AG04449 (cell line): ENCODE results near the gene ZNF750.

Experiments
- CTCF ChIA-PET: fragments of 350-600 bp; formaldehyde crosslinking; extraction: SDS; loops from one replicate; lab custom pipeline; 2021; ENCODE audit warnings: antibody characterized with exemption; lab: Yijun Ruan, JAX
- POLR2A ChIA-PET: fragments of 400-600, 350-600 bp; formaldehyde crosslinking; extraction: SDS; loops from one replicate; lab custom pipeline; 2020; ENCODE audit warnings: antibody characterized with exemption, inconsistent platforms; lab: Yijun Ruan, JAX
- DNase-seq: peaks from one replicate; pipeline ENCODE4 v3.0.0-alpha.2; 2010; ENCODE audit warnings: low read depth, low spot score
- H3K4me3 ChIP-seq: 2 replicates; pipeline ENCODE4 v1.5.1; 2011; ENCODE audit warnings: low read depth, mild to moderate bottlenecking, control low read depth, low read length
- TF ChIP-seq, protein P1 (sequence below): IDR thresholded peaks from one replicate; pipeline ENCODE4 v1.5.1; 2011; ENCODE audit warnings: mild to moderate bottlenecking, moderate library complexity, low read length, control low read depth, inconsistent platforms; ENCODE audit not compliant: insufficient read depth; ENCODE audit errors: missing control alignments

The ZNF750 gene

DNA sequence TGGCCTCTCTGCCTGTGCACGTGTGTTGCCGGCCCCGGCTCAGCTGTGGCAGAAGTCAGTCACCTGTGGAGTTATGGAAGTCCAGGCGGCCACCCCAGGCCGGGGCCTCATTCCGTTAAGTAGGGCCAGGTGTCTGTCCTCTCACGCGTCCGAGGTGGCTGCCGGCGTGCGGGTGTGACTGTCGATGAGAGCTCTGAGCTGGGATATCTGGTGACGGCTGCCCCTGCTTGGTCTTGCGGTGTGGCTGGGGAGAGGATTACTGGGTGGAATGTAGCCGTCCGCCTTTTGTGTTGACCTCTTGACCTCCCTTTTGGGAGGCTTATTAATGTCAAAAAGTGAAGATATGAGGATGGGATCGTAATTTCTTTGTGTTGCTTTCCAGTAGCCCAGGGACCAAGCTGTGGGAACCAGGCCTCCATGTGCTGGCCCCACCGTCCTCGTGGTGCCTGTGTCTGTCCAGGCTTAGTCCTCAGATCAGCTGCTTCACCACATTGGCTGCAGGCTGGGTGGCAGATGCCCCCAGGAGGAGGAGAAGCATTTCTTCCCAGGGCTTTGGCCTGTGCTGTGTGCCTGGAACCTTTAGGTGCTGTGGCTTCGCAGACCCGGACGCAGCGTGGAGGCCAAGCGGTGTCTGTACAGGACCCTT, 23.0 kb upstream of the ZNF750 start:
- CTCF ChIA-PET: interaction anchor here (0.6 to 2.2 kb wide), 6 partner anchors 9 to 82 kb away, joined by 3 to 7 read pairs (median 4); partner anchors contain the start of gene ZNF750
- POLR2A ChIA-PET: no interaction called here
- H3K4me3 ChIP-seq: no peak overlapping the region
- TF ChIP-seq, protein P1, sequence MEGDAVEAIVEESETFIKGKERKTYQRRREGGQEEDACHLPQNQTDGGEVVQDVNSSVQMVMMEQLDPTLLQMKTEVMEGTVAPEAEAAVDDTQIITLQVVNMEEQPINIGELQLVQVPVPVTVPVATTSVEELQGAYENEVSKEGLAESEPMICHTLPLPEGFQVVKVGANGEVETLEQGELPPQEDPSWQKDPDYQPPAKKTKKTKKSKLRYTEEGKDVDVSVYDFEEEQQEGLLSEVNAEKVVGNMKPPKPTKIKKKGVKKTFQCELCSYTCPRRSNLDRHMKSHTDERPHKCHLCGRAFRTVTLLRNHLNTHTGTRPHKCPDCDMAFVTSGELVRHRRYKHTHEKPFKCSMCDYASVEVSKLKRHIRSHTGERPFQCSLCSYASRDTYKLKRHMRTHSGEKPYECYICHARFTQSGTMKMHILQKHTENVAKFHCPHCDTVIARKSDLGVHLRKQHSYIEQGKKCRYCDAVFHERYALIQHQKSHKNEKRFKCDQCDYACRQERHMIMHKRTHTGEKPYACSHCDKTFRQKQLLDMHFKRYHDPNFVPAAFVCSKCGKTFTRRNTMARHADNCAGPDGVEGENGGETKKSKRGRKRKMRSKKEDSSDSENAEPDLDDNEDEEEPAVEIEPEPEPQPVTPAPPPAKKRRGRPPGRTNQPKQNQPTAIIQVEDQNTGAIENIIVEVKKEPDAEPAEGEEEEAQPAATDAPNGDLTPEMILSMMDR: no peak
- no peak for DNase-seq

DNA sequence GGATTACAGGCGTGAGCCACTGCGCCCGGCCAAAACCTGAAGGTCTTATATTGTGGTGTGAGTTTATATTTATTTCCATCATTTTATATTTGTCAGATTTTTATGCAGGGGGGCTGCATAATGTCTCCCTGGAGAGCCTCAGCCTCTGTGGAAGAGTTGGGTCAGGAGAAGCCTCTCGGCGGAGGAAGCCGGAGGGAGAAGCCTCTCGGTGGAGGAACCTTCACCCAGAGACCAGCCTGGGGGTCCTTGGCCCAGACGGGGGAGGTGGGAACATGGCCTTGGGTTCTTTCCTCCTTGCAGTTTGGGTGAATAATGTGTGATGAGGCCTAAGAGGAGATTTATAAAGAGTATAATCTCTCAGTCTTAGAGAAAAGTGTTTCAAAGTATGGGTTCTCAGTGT, 22.4 kb upstream of the ZNF750 start:
- DNase-seq: no peak
- POLR2A ChIA-PET: no interaction called here
- no peak overlapping the region for H3K4me3 ChIP-seq
- CTCF ChIA-PET: no interaction called here
- TF ChIP-seq, protein P1: no peak

DNA sequence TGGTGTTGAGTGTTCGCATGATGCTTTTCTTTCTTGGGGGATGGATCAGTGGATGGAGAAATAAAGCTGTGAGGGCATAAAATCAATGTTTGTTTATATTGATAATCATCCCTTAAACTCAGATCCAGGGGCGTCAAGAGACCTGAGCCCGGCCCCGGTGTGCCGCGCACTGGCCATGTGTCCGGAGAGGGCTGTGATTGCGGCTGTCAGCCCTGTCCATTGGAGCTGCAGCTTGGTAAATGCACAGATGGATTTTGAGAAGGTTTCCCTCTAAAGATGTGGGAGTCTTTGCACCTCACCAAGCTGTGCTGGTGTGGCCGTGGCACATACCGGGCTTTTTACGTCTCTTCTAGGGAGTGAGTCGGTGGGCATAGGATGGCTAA, 21.6 kb upstream of the ZNF750 start:
- no peak overlapping the region for H3K4me3 ChIP-seq
- ChIA-PET POLR2A (no interaction called here), CTCF (interaction anchor here (0.6 to 1.3 kb wide), 2 partner anchors 11 to 15 kb away, joined by 3 to 4 read pairs; no protein-coding TSS in a partner anchor)
- TF ChIP-seq, protein P1: no peak
- no peak for DNase-seq

DNA sequence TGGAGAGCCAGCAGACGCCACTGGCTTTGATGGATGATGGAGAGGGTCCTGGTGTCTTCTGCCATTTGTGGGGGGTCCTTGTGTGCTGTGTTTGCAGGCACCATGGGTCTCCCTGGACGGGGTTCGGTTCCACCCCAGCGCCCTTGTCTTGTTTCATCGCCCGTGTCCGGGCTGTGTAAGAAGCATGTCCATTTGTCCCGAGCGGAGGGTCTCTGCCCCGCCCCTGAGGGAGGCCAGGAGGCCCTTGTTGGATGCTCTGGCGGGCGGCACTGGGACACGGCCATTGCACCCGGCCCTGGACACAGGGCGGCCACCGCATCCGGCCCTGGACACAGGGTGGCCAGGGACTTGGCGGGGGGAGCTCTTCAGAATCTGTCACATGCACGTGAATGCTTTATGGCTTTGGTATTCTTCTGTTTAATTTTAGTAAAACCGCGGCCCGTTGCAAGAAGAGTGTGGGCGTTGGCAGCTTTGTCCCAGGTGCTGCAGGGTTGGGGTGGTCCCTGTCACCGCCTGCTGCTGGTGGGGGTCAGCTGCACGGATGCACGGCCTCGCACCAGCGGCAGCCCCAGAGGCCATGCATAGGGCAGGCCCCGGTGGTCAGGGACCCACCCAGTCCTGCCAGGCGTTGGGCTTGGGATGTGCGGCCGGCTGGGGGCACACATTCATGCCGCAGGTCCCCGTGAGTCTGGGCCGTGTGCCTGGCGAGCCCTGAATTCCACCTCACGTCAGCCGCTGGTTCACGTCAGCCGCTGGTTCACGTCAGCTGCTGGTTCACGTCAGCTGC, 21.0 kb upstream of the ZNF750 start:
- no peak for DNase-seq
- H3K4me3 ChIP-seq: no peak overlapping the region
- ChIA-PET POLR2A (no interaction called here), CTCF (interaction anchor here (0.6 to 1.3 kb wide), 2 partner anchors 10 to 15 kb away, joined by 3 to 4 read pairs; no protein-coding TSS in a partner anchor)
- TF ChIP-seq, protein P1: no peak

DNA sequence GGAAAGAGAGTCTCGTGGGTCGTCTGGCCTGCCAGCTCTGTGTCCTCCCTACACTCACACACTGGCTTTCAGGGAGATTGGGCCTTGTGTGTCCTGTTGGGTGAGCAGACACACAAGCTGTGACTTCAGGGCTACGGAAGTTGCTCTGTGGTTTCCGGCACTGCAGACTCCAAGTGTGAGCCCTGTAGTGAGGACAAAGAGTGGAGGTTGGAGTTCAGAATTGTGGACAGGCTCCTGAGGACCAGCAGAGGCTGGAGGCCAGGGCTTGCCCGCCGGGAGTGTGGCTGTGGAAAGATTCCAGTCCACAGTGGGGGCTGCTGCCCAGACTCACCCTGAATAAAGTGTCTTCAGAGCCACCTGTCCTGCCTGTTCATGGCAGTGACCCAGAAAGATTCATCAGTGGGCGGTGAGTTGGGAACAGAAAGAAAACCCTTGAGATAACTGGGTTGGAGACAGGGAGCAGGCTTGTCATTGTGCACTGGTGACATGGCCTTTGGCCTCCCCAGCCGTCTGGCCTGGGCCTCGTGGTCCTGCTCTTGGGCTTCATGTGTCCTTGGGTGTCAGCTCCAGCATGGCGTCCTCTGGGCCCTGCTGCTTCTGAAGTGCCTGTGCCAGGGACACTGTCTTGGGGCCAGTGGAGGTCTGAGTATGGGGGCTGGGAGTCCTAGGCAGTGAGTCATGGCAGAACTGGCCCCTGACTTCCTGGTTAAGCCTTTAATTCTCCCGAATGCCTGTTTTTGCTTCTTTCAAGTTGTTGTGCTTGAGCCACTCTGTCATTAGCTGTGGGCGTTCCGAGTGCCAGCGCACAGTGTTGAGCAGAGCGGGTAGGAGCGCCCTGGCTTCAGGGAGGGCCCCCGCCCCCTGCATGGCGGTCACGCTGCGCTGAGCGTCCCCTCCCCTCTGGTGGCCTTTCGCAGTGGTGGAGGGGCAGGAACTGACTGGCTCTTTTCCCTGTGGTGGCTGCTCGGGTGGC, 19.9 kb upstream of the ZNF750 start:
- CTCF ChIA-PET: no interaction called here
- TF ChIP-seq, protein P1: no peak
- DNase-seq: no peak
- POLR2A ChIA-PET: no interaction called here
- no peak overlapping the region for H3K4me3 ChIP-seq
